H1 (cell line): ENCODE data around the gene KCNT1. TPM values are rescaled to one million over a fixed set of nuclear protein-coding genes. Genes with fewer than 3 reads are reported as not detected.

Source experiments
- CTCF ChIA-PET: fragments of 300-600 bp; sonication (Branson Sonifier 250); formaldehyde crosslinking; loops from one replicate; lab custom pipeline; 2021; ENCODE audit not compliant: partially characterized antibody; lab: Charles Lee
- POLR2A ChIA-PET: fragments of 300-600 bp; sonication (Branson Sonifier 250); formaldehyde crosslinking; loops from one replicate; lab custom pipeline; 2021; ENCODE audit warnings: inconsistent platforms; ENCODE audit not compliant: partially characterized antibody; lab: Charles Lee
- DNase-seq, 2 experiments: peaks; one replicate each; pipeline versions ENCODE4 v3.0.0 to v3.0.0-alpha.2; 2010 to 2022; ENCODE audit warnings: low spot score in 2 of 2, low read depth in 1 of 2, mixed read lengths in 1 of 2
- FAIRE-seq: peaks from 2 replicates; lab custom pipeline; 2011; peaks lifted over from hg19 to GRCh38; lab: Jason Lieb, UNC
- H2AFZ ChIP-seq: 2 replicates; pipeline ENCODE4 v1.8.1; 2012; ENCODE audit warnings: low read length, inconsistent platforms
- H2AK5ac ChIP-seq: 2 replicates; pipeline ENCODE4 v1.6.1; 2013; ENCODE audit warnings: low read depth, low read length
- H2BK120ac ChIP-seq: replicated peaks from 2 replicates; pipeline ENCODE3; 2013; ENCODE audit warnings: low read depth, low read length, inconsistent platforms
- H2BK12ac ChIP-seq: 2 replicates; pipeline ENCODE4 v1.6.1; 2013; ENCODE audit warnings: low read depth, low read length
- H2BK15ac ChIP-seq: 2 replicates; pipeline ENCODE4 v1.6.1; 2013; ENCODE audit warnings: low read length
- H2BK20ac ChIP-seq: 2 replicates; pipeline ENCODE4 v1.6.1; 2013; ENCODE audit warnings: low read length
- H2BK5ac ChIP-seq: 2 replicates; pipeline ENCODE4 v1.6.1; 2013; ENCODE audit warnings: low read depth, low read length
- H3K14ac ChIP-seq: 2 replicates; pipeline ENCODE4 v1.6.1; 2013; ENCODE audit warnings: inconsistent platforms; ENCODE audit not compliant: insufficient read length
- H3K18ac ChIP-seq: 2 replicates; pipeline ENCODE4 v1.6.1; 2013; ENCODE audit warnings: low read length; ENCODE audit errors: extremely low read depth
- H3K23ac ChIP-seq: 2 replicates; pipeline ENCODE4 v1.6.1; 2013; ENCODE audit warnings: inconsistent platforms; ENCODE audit not compliant: insufficient read length
- H3K23me2 ChIP-seq: 2 replicates; pipeline ENCODE4 v1.6.1; 2013; ENCODE audit warnings: low read depth, low read length
- H3K27ac ChIP-seq: 2 replicates; pipeline ENCODE4 v1.6.1; 2011; ENCODE audit warnings: low read depth, low read length, inconsistent platforms
- H3K27me3 ChIP-seq, 4 experiments: replicated peaks in 1 of 4; 1 replicate in 1 of 4; 2 replicates in 3 of 4; pipeline versions ENCODE4 v1.6.1 to v1.8.1; 2011 to 2013; ENCODE audit warnings: low read length in 3 of 4, mild to moderate bottlenecking in 3 of 4, inconsistent platforms in 2 of 4, mixed read lengths in 2 of 4, moderate library complexity in 1 of 4; ENCODE audit not compliant: control insufficient read depth in 3 of 4, insufficient read depth in 3 of 4; ENCODE audit errors: extremely low read depth in 1 of 4
- H3K36me3 ChIP-seq, 4 experiments: 2 replicates each; pipeline versions ENCODE4 v1.6.1 to v1.8.1; 2011 to 2013; ENCODE audit warnings: mild to moderate bottlenecking in 4 of 4, low read length in 3 of 4, moderate library complexity in 2 of 4, control low read depth in 1 of 4, inconsistent platforms in 1 of 4; ENCODE audit not compliant: insufficient read depth in 4 of 4, control insufficient read depth in 2 of 4
- H3K4ac ChIP-seq: replicated peaks from 2 replicates; pipeline ENCODE3; 2013; ENCODE audit warnings: low read length, low read depth, mixed read lengths, inconsistent platforms; ENCODE audit not compliant: insufficient read length
- H3K4me1 ChIP-seq, 4 experiments: replicated peaks in 1 of 4; 1 replicate in 1 of 4; 2 replicates in 3 of 4; pipeline versions ENCODE4 v1.6.1 to v1.8.1; 2011 to 2013; ENCODE audit warnings: low read length in 3 of 4, inconsistent platforms in 2 of 4, mixed read lengths in 1 of 4; ENCODE audit not compliant: insufficient read depth in 4 of 4, control insufficient read depth in 3 of 4
- H3K4me2 ChIP-seq, 2 experiments: 2 replicates each; pipeline versions ENCODE4 v1.6.1 to v1.8.1; 2011 to 2013; ENCODE audit warnings: low read depth in 2 of 2, low read length in 2 of 2, control low read depth in 1 of 2, inconsistent platforms in 1 of 2, mild to moderate bottlenecking in 1 of 2; ENCODE audit not compliant: insufficient read depth in 1 of 2
- H3K4me3 ChIP-seq, 4 experiments: fragments of 200-600, 300-600 bp in 1 of 4; sonication (generic), shearing (Covaris generic), sonication (Bioruptor Twin) in 1 of 4; 2 replicates each; pipeline versions ENCODE4 v1.5.1 to v1.8.1; 2011 to 2016; ENCODE audit warnings: low read length in 4 of 4, low read depth in 3 of 4, control low read depth in 2 of 4, inconsistent platforms in 2 of 4, mild to moderate bottlenecking in 2 of 4, mixed read lengths in 1 of 4, moderate library complexity in 1 of 4; ENCODE audit not compliant: insufficient read depth in 2 of 4; ENCODE audit errors: extremely low read depth in 1 of 4
- H3K56ac ChIP-seq: replicated peaks from 2 replicates; pipeline ENCODE3; 2013; ENCODE audit warnings: low read depth, mild to moderate bottlenecking, mixed read lengths, low read length, inconsistent platforms; ENCODE audit not compliant: insufficient read length
- H3K79me1 ChIP-seq: 2 replicates; pipeline ENCODE4 v1.6.1; 2013; ENCODE audit warnings: low read depth, low read length, control low read depth
- H3K79me2 ChIP-seq, 2 experiments: 2 replicates each; pipeline versions ENCODE4 v1.6.1 to v1.8.1; 2012 to 2013; ENCODE audit warnings: low read length in 2 of 2, mild to moderate bottlenecking in 2 of 2, inconsistent platforms in 1 of 2; ENCODE audit not compliant: insufficient read depth in 2 of 2, control insufficient read depth in 1 of 2
- H3K9ac ChIP-seq, 4 experiments: replicated peaks in 1 of 4; 1 replicate in 1 of 4; 2 replicates in 3 of 4; pipeline versions ENCODE4 v1.6.1 to v1.8.1; 2011 to 2013; ENCODE audit warnings: low read depth in 3 of 4, low read length in 3 of 4, control low read depth in 2 of 4, mild to moderate bottlenecking in 2 of 4, moderate library complexity in 2 of 4, inconsistent platforms in 1 of 4; ENCODE audit errors: extremely low read depth in 1 of 4
- H3K9me3 ChIP-seq, 2 experiments: 2 replicates each; pipeline versions ENCODE4 v1.6.1 to v1.8.1; 2012 to 2013; ENCODE audit warnings: mild to moderate bottlenecking in 2 of 2, moderate library complexity in 2 of 2, control low read depth in 1 of 2, inconsistent platforms in 1 of 2, low read depth in 1 of 2, low read length in 1 of 2, mixed read lengths in 1 of 2; ENCODE audit not compliant: insufficient read depth in 2 of 2
- H4K20me1 ChIP-seq, 2 experiments: replicated peaks in 1 of 2; 2 replicates each; pipeline versions ENCODE3 to v1.8.1; 2011 to 2013; ENCODE audit warnings: inconsistent platforms in 2 of 2, low read length in 2 of 2, mild to moderate bottlenecking in 1 of 2; ENCODE audit not compliant: insufficient read depth in 2 of 2, control insufficient read depth in 1 of 2
- H4K5ac ChIP-seq: 2 replicates; pipeline ENCODE4 v1.6.1; 2013; ENCODE audit warnings: low read length, low read depth, mixed read lengths, inconsistent platforms; ENCODE audit not compliant: insufficient read length
- H4K8ac ChIP-seq: 2 replicates; pipeline ENCODE4 v1.8.0; 2013; ENCODE audit warnings: mild to moderate bottlenecking, moderate library complexity, low read length, inconsistent platforms; ENCODE audit not compliant: insufficient read depth; ENCODE audit errors: extremely low read depth
- H4K91ac ChIP-seq: replicated peaks from 2 replicates; pipeline ENCODE3; 2013; ENCODE audit warnings: low read length, mixed read lengths, inconsistent platforms; ENCODE audit not compliant: insufficient read length
- BCL11A ChIP-seq, 2 experiments: IDR thresholded peaks; one replicate each; pipeline ENCODE4 v1.6.1; 2011; ENCODE audit warnings: low read depth in 2 of 2, low read length in 2 of 2, mild to moderate bottlenecking in 2 of 2
- CTBP2 ChIP-seq: IDR thresholded peaks from 2 replicates; pipeline ENCODE4 v1.7.0; 2011; ENCODE audit warnings: borderline replicate concordance, mild to moderate bottlenecking, moderate library complexity, mixed read lengths, low read length; ENCODE audit not compliant: insufficient read depth, insufficient read length
- EGR1 ChIP-seq: IDR thresholded peaks from 2 replicates; pipeline ENCODE4 v1.6.1; 2011; ENCODE audit warnings: low read depth, low read length, borderline replicate concordance
- HDAC2 ChIP-seq, 2 experiments: fragments of 300-600 bp in 1 of 2; sonication (generic) in 1 of 2; IDR thresholded peaks; 2 replicates each; pipeline ENCODE4 v1.6.1; 2011 to 2012; ENCODE audit warnings: low read depth in 2 of 2, low read length in 2 of 2, mild to moderate bottlenecking in 2 of 2, moderate library complexity in 2 of 2, borderline replicate concordance in 1 of 2, inconsistent platforms in 1 of 2
- JUND ChIP-seq: IDR thresholded peaks from 2 replicates; pipeline ENCODE4 v1.6.1; 2011; ENCODE audit warnings: mild to moderate bottlenecking, improper control_type of control experiment, low read length
- MAX ChIP-seq: IDR thresholded peaks from 2 replicates; pipeline ENCODE4 v1.6.1; 2012; ENCODE audit warnings: inconsistent platforms
- POU5F1 ChIP-seq: IDR thresholded peaks from 2 replicates; pipeline ENCODE4 v1.6.1; 2011; ENCODE audit warnings: low read depth, mild to moderate bottlenecking, low read length, moderate library complexity
- RBBP5 ChIP-seq: IDR thresholded peaks from 2 replicates; pipeline ENCODE4 v1.7.1; 2012; ENCODE audit warnings: low read depth, mild to moderate bottlenecking, inconsistent platforms, low read length, moderate library complexity, borderline replicate concordance
- RFX5 ChIP-seq: IDR thresholded peaks from 2 replicates; pipeline ENCODE4 v1.6.1; 2011; ENCODE audit warnings: low read depth, low read length, improper control_type of control experiment, borderline replicate concordance
- RNF2 ChIP-seq: fragments of 200-900, 300-1000 bp; sonication (generic); IDR thresholded peaks from 2 replicates; pipeline ENCODE4 v1.7.1; 2016; ENCODE audit warnings: borderline replicate concordance, low read depth, mild to moderate bottlenecking, antibody characterized with exemption, low read length; ENCODE audit not compliant: poor library complexity, severe bottlenecking; ENCODE audit errors: missing control alignments
- SIN3A ChIP-seq, 2 experiments: IDR thresholded peaks in 1 of 2; conservative IDR thresholded peaks in 1 of 2; 2 replicates each; pipeline ENCODE4 v1.6.1; 2011 to 2012; ENCODE audit warnings: low read length in 2 of 2, improper control_type of control experiment in 1 of 2, low read depth in 1 of 2, mild to moderate bottlenecking in 1 of 2
- TAF7 ChIP-seq: optimal IDR thresholded peaks from 2 replicates; pipeline ENCODE3; 2011; ENCODE audit warnings: low read depth, mild to moderate bottlenecking, inconsistent platforms, low read length, moderate library complexity, borderline replicate concordance
- WGBS, 2 experiments: shearing (Covaris generic) in 1 of 2; methylation state at CpG; one replicate each; pipeline versions ENCODE4 v1.1.6 to v1.1.7; 2013 to 2015; ENCODE audit warnings: low lambda C conversion rate in 2 of 2, mixed read lengths in 2 of 2, inconsistent platforms in 1 of 2, low coverage in 1 of 2, missing lambda C conversion rate in 1 of 2; ENCODE audit not compliant: insufficient replicate concordance in 2 of 2, insufficient coverage in 1 of 2, insufficient read length in 1 of 2; ENCODE audit errors: extremely low coverage in 1 of 2, missing lambda C conversion rate in 1 of 2; 5-methylcytosine and 5-hydroxymethylcytosine counted together
- polyA plus RNA-seq, 7 experiments: library from polyadenylated mRNA; depleted of rRNA in 3 of 7; stranded (reverse) in 5 of 7; unstranded in 2 of 7; fragments of >200 nt in 5 of 7; fragments of 200-250 nt in 2 of 7; gene quantifications; 1 replicate in 5 of 7; 2 replicates in 1 of 7; 4 replicates in 1 of 7; pipeline versions ENCODE4 v1.2.1 to v1.2.3, GENCODE V29; 2011 to 2013; ENCODE audit warnings: missing spikeins in 2 of 7, mixed read lengths in 2 of 7
- total RNA-seq: library from RNA; stranded (reverse); fragmentation: NEBNext Ultra II Directional; extraction: Animal tissue kit (Norgen Biotek cat#: 25700); gene quantifications from 2 replicates; pipeline ENCODE4 v1.2.1, GENCODE V29; 2021

The KCNT1 gene
- total and polyA plus RNA-seq, 2 of the 8 experiments (the other 6 are each of a cell fraction or from before 2014, with no cell fraction given) = 0.13 to 0.20 TPM

GRCh38 chr9:135833864-135834263, 131.9 kb downstream of the KCNT1 start:
- ChIA-PET CTCF (interaction anchor here (2.2 kb wide), 1 partner anchor 30 kb away, joined by 7 read pairs; no protein-coding TSS in a partner anchor), POLR2A (no interaction called here)
- no peak overlapping the region for H3K23ac ChIP-seq
- H2BK5ac ChIP-seq = no peak overlapping the region
- H3K79me1 ChIP-seq = peaks cover 19% of the 10 kb centered on the region
- peaks cover 8 to 15% of the 10 kb centered on the region in 2 experiments for H4K20me1 ChIP-seq
- H3K4me2 ChIP-seq = no peak overlapping the region
- DNase-seq (no peak), FAIRE-seq (no peak)
- H2BK15ac ChIP-seq = no peak overlapping the region
- WGBS, 2 experiments = 96% methylated on average over 3 of the region's 3 CpGs; no CpG with 5 or more reads in 1 of the 2 experiments
- no peak overlapping the region for H4K8ac ChIP-seq
- H2BK12ac ChIP-seq = no peak overlapping the region
- no peak overlapping the region for H3K56ac ChIP-seq
- no peak overlapping the region for H2BK120ac ChIP-seq
- no peaks in the 10 kb centered on the region; a peak in 1 of 7 replicates for H3K27me3 ChIP-seq
- H3K18ac ChIP-seq = no peak overlapping the region
- H2BK20ac ChIP-seq = no peak overlapping the region
- H3K27ac ChIP-seq = no peak overlapping the region
- H4K91ac ChIP-seq = no peak overlapping the region
- H3K79me2 ChIP-seq = peaks cover 13 to 83% of the 10 kb centered on the region in 2 experiments
- no peaks in the 10 kb centered on the region for H3K9me3 ChIP-seq
- H3K36me3 ChIP-seq = peaks cover 0 to 2% (median 0%) of the 10 kb centered on the region in 4 experiments; a peak in 3 of 8 replicates
- H2AK5ac ChIP-seq = no peak overlapping the region
- TF ChIP-seq TAF7 = no peak
- TF ChIP-seq RBBP5 = no peak
- TF ChIP-seq RNF2 = no peak
- TF ChIP-seq EGR1 = no peak
- no peak for TF ChIP-seq MAX
- TF ChIP-seq JUND = no peak
- TF ChIP-seq SIN3A (conservative IDR thresholded peaks at IDR 0.05 in 1 of 2, IDR thresholded peaks at IDR 0.05 in 1 of 2; ENCODE audit: low read depth in 1 of 2, low read length in 2 of 2) = no peak
- no peak for TF ChIP-seq RFX5
- no peak for TF ChIP-seq HDAC2 (IDR thresholded peaks at IDR 0.05; ENCODE audit: borderline replicate concordance in 1 of 2, low read depth in 2 of 2, low read length in 2 of 2)
- no peak for TF ChIP-seq CTBP2
- TF ChIP-seq BCL11A (IDR thresholded peaks at IDR 0.05; ENCODE audit: low read depth in 2 of 2, low read length in 2 of 2) = no peak
- TF ChIP-seq POU5F1 = no peak
- no peak overlapping the region for H3K4ac ChIP-seq
- H4K5ac ChIP-seq = no peak overlapping the region
- no peaks in the 10 kb centered on the region; a peak in 1 of 7 replicates for H3K4me1 ChIP-seq
- H2AFZ ChIP-seq = no peak overlapping the region
- H3K23me2 ChIP-seq = peaks cover 21% of the 10 kb centered on the region; the same call in 1 of the 2 replicates
- no peak overlapping the region for H3K4me3 ChIP-seq
- H3K14ac ChIP-seq = no peak overlapping the region
- H3K9ac ChIP-seq = no peak overlapping the region
